ENCODE measurements around the gene SNAP25.

GRCh38 chr20:10250902-10251301 lies 32.3 kb downstream of the SNAP25 start:
- TF ChIP-seq CTCF (IDR thresholded peaks at IDR 0.05; ENCODE audit: insufficient read depth, low read length, poor library complexity, severe bottlenecking) (no peak), EZH2phosphoT487 (conservative IDR thresholded peaks at IDR 0.05; ENCODE audit: low read length) (no peak)
